Astrocyte (in vitro differentiated cells and primary cell): ENCODE results near the gene SEC24A. TPM values are rescaled to one million over a fixed set of nuclear protein-coding genes. Genes with fewer than 3 reads are reported as not detected.
A peak's percentile ranks its signal among the peaks of the same experiment; 100 is the strongest.

Experiments used
- DNase-seq: peaks from one replicate; pipeline ENCODE4 v3.0.0-alpha.2; 2010; ENCODE audit warnings: low read depth
- FAIRE-seq: peaks from 2 replicates; lab custom pipeline; 2011; peaks lifted over from hg19 to GRCh38; lab: Jason Lieb, UNC
- H2AFZ ChIP-seq: 2 replicates; pipeline ENCODE4 v1.6.0; 2012; ENCODE audit warnings: low read depth, low read length, inconsistent platforms
- H3K27ac ChIP-seq: 2 replicates; pipeline ENCODE4 v1.5.1; 2011; ENCODE audit warnings: low read depth, low read length, inconsistent platforms
- H3K27me3 ChIP-seq: 2 replicates; pipeline ENCODE4 v1.6.0; 2011; ENCODE audit warnings: low read length, inconsistent platforms; ENCODE audit not compliant: insufficient read depth
- H3K36me3 ChIP-seq: 2 replicates; pipeline ENCODE4 v1.5.1; 2011; ENCODE audit warnings: low read length, inconsistent platforms; ENCODE audit not compliant: insufficient read depth
- H3K4me1 ChIP-seq: 2 replicates; pipeline ENCODE4 v1.5.1; 2011; ENCODE audit warnings: low read length, inconsistent platforms; ENCODE audit not compliant: insufficient read depth
- H3K4me2 ChIP-seq: 2 replicates; pipeline ENCODE4 v1.6.0; 2012; ENCODE audit warnings: low read length, inconsistent platforms
- H3K4me3 ChIP-seq: 2 replicates; pipeline ENCODE4 v1.5.1; 2011; ENCODE audit warnings: low read depth, mild to moderate bottlenecking, low read length, inconsistent platforms; ENCODE audit not compliant: insufficient read depth
- H3K79me2 ChIP-seq: 2 replicates; pipeline ENCODE4 v1.6.0; 2012; ENCODE audit warnings: mild to moderate bottlenecking, low read length, inconsistent platforms; ENCODE audit not compliant: insufficient read depth
- H3K9ac ChIP-seq: 2 replicates; pipeline ENCODE4 v1.6.0; 2012; ENCODE audit warnings: mild to moderate bottlenecking, low read length, inconsistent platforms
- H3K9me3 ChIP-seq: 2 replicates; pipeline ENCODE4 v1.5.1; 2012; ENCODE audit warnings: low read depth, mild to moderate bottlenecking, low read length, inconsistent platforms; ENCODE audit not compliant: insufficient read depth
- H4K20me1 ChIP-seq: 2 replicates; pipeline ENCODE4 v1.6.0; 2012; ENCODE audit warnings: low read length, inconsistent platforms; ENCODE audit not compliant: insufficient read depth
- H3K27ac Mint-ChIP-seq: one replicate; pipeline ENCODE4 v1.8.0; 2021; ENCODE audit warnings: mild to moderate bottlenecking, mixed read lengths; ENCODE audit not compliant: unreplicated experiment
- H3K27me3 Mint-ChIP-seq: one replicate; pipeline ENCODE4 v1.8.0; 2021; ENCODE audit warnings: low read depth, mixed read lengths; ENCODE audit not compliant: unreplicated experiment
- H3K36me3 Mint-ChIP-seq: one replicate; pipeline ENCODE4 v1.8.0; 2021; ENCODE audit warnings: low read depth, mixed read lengths; ENCODE audit not compliant: unreplicated experiment
- H3K4me1 Mint-ChIP-seq: one replicate; pipeline ENCODE4 v1.8.0; 2021; ENCODE audit warnings: low read depth, mixed read lengths; ENCODE audit not compliant: unreplicated experiment
- H3K4me3 Mint-ChIP-seq: one replicate; pipeline ENCODE4 v1.8.0; 2021; ENCODE audit warnings: mild to moderate bottlenecking, moderate library complexity, mixed read lengths; ENCODE audit not compliant: unreplicated experiment
- H3K9me3 Mint-ChIP-seq: one replicate; pipeline ENCODE4 v1.8.0; 2021; ENCODE audit warnings: mild to moderate bottlenecking, mixed read lengths; ENCODE audit not compliant: unreplicated experiment
- EZH2 ChIP-seq: IDR thresholded peaks from 2 replicates; pipeline ENCODE4 v1.6.1; 2012; ENCODE audit warnings: mild to moderate bottlenecking, low read length, inconsistent platforms; ENCODE audit not compliant: insufficient read depth
- total RNA-seq: library from RNA; stranded (reverse); gene quantifications from 2 replicates; pipeline ENCODE4 v1.2.1, GENCODE V29; 2021
- TF ChIP-seq, protein P1 (sequence below): IDR thresholded peaks from 2 replicates; pipeline ENCODE4 v1.5.1; 2011; ENCODE audit warnings: low read depth, mild to moderate bottlenecking, inconsistent platforms, low read length, moderate library complexity; ENCODE audit not compliant: insufficient read depth

Gene SEC24A
- total RNA-seq, 1 donor from 2014 or later: 51.9 TPM

DNA sequence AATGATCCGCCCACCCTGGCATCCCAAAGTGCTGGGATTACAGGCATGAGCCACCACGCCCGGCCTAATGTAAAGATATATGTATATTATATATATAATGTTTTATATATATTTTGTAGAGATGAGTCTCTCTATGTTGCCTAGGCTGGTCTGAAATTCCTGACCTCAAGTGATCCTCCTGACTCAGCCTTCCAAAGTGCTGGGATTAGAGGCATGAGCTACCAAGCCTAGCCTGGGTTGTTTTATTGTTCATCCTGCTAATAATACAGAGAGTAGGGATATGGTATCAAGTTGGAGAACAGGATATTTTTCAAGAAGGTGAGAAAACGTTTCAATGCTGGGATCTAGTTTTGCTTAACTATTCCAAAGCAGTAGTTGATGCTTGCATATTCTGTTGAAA, 2.9 kb downstream of the SEC24A start:
- no peak overlapping the region for H3K27ac Mint-ChIP-seq
- Histone ChIP-seq H3K27ac (no peak overlapping the region), H3K27me3 (no peaks in the 10 kb centered on the region), H2AFZ (no peak overlapping the region), H3K4me2 (peak overlapping the region; percentile 1), H3K4me1 (peaks cover 9% of the 10 kb centered on the region), H3K9ac (no peak overlapping the region), H3K79me2 (peaks cover 88% of the 10 kb centered on the region), H3K9me3 (no peaks in the 10 kb centered on the region), H3K36me3 (peaks cover 4% of the 10 kb centered on the region), H3K4me3 (no peak overlapping the region), H4K20me1 (peaks cover 67% of the 10 kb centered on the region)
- TF ChIP-seq EZH2: no peak
- TF ChIP-seq, protein P1, sequence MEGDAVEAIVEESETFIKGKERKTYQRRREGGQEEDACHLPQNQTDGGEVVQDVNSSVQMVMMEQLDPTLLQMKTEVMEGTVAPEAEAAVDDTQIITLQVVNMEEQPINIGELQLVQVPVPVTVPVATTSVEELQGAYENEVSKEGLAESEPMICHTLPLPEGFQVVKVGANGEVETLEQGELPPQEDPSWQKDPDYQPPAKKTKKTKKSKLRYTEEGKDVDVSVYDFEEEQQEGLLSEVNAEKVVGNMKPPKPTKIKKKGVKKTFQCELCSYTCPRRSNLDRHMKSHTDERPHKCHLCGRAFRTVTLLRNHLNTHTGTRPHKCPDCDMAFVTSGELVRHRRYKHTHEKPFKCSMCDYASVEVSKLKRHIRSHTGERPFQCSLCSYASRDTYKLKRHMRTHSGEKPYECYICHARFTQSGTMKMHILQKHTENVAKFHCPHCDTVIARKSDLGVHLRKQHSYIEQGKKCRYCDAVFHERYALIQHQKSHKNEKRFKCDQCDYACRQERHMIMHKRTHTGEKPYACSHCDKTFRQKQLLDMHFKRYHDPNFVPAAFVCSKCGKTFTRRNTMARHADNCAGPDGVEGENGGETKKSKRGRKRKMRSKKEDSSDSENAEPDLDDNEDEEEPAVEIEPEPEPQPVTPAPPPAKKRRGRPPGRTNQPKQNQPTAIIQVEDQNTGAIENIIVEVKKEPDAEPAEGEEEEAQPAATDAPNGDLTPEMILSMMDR: no peak
- H3K4me3 Mint-ChIP-seq: peak overlapping the region; percentile 73
- H3K27me3 Mint-ChIP-seq: no peaks in the 10 kb centered on the region
- H3K9me3 Mint-ChIP-seq: no peaks in the 10 kb centered on the region
- H3K36me3 Mint-ChIP-seq: peaks cover 2% of the 10 kb centered on the region
- DNase-seq (no peak), FAIRE-seq (no peak)
- peaks cover 11% of the 10 kb centered on the region for H3K4me1 Mint-ChIP-seq

DNA sequence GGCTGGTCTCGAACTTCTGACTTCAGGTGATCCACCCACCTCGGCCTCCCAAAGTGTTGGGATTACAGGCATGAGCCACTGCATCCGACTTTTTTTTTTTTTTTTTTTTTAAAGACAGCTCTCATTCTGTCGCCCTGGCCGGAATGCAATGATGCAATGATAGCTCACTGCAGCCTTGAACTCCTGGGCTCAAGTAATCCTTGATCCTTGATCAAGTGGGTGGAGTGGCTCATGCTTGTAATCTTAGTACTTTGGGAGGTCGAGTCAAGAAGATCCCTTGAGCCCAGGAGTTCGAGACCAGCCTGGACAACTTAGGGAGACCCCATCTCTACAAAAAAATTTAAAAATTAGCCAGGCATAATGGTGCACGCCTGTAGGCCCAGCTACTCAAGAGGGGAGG, 8.1 kb downstream of the SEC24A start:
- H3K4me3 ChIP-seq: no peak overlapping the region
- Mint-ChIP-seq H3K4me1 (peaks cover 15% of the 10 kb centered on the region), H3K36me3 (peaks cover 9% of the 10 kb centered on the region), H3K27ac (peak overlapping the region; percentile 85), H3K4me3 (no peak overlapping the region), H3K9me3 (no peaks in the 10 kb centered on the region), H3K27me3 (no peaks in the 10 kb centered on the region)
- no peak overlapping the region for H3K9ac ChIP-seq
- peaks cover 11% of the 10 kb centered on the region for H3K36me3 ChIP-seq
- H3K9me3 ChIP-seq: no peaks in the 10 kb centered on the region
- TF ChIP-seq, protein P1: no peak
- no peak for TF ChIP-seq EZH2
- DNase-seq: no peak
- H3K27ac ChIP-seq: no peak overlapping the region
- H3K27me3 ChIP-seq: no peaks in the 10 kb centered on the region
- no peak for FAIRE-seq
- H3K79me2 ChIP-seq: peaks cover 99% of the 10 kb centered on the region
- H3K4me2 ChIP-seq: no peak overlapping the region
- H3K4me1 ChIP-seq: no peaks in the 10 kb centered on the region
- peaks cover 96% of the 10 kb centered on the region for H4K20me1 ChIP-seq
- no peak overlapping the region for H2AFZ ChIP-seq

DNA sequence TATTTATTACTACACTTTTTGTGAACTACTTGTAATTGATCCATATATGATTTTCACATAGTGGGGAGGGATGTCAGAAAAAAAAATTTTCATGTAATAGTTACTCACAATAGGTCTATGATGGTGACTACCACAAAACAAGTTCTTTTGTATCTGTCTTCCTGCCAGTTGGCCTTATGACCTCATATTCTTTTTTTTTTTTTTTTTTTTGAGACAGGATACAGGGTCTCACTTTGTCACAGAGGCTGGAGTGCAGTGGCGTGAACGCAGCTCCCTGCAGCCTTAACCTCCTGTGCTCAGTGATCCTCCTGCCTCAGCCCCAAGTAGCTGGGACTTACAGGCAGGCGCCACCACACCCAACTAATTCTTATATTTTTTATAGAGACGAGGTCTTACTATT, 10.9 kb downstream of the SEC24A start:
- Histone ChIP-seq H3K27me3 (no peaks in the 10 kb centered on the region), H3K36me3 (peaks cover 21% of the 10 kb centered on the region), H3K4me1 (no peaks in the 10 kb centered on the region), H3K9ac (no peak overlapping the region), H3K79me2 (peaks cover 97% of the 10 kb centered on the region), H2AFZ (no peak overlapping the region), H3K9me3 (no peaks in the 10 kb centered on the region), H4K20me1 (peaks cover 92% of the 10 kb centered on the region), H3K4me3 (no peak overlapping the region), H3K27ac (no peak overlapping the region), H3K4me2 (no peak overlapping the region)
- Mint-ChIP-seq H3K9me3 (no peaks in the 10 kb centered on the region), H3K27me3 (no peaks in the 10 kb centered on the region), H3K36me3 (peaks cover 9% of the 10 kb centered on the region), H3K4me1 (peaks cover 15% of the 10 kb centered on the region), H3K27ac (no peak overlapping the region), H3K4me3 (no peak overlapping the region)
- TF ChIP-seq, protein P1: no peak
- TF ChIP-seq EZH2: no peak
- no peak for DNase-seq
- no peak for FAIRE-seq
